HG03025 (cell line): ENCODE data around the gene DPYSL4.
"Not testable (repeated sequence)": the region's sequence is repeated elsewhere in the genome, so short reads cannot be mapped to it uniquely, and the experiment has no call there.

Experiments used
- ATAC-seq: cut with Tn5 transposase; IDR thresholded peaks from one replicate; pipeline ENCODE4 v1.9.1; 2021; ENCODE audit warnings: mild to moderate bottlenecking, moderate library complexity; ENCODE audit not compliant: unreplicated experiment, low FRiP score

DPYSL4 gene

GRCh38 chr10:132204781-132205473 is 18.2 kb downstream of the DPYSL4 start:
- ATAC-seq, result no peak

GRCh38 chr10:132205650-132206376 is 19.1 kb downstream of the DPYSL4 start:
- no peak for ATAC-seq

- no peak for ATAC-seq
Measured at GRCh38 chr10:132206377-132206745, 19.6 kb downstream of the DPYSL4 start.

GRCh38 chr10:132206806-132207535 is 20.2 kb downstream of the DPYSL4 start:
- ATAC-seq, result no peak

GRCh38 chr10:132207536-132208461 is 21.1 kb downstream of the DPYSL4 start:
- no peak for ATAC-seq

- ATAC-seq, result no peak
Measured at GRCh38 chr10:132208462-132209050, 21.8 kb downstream of the DPYSL4 start.

- no peak for ATAC-seq
Measured at GRCh38 chr10:132209130-132209529, 22.4 kb downstream of the DPYSL4 start.

- ATAC-seq, result no peak
Measured at GRCh38 chr10:132209978-132210530, 23.3 kb downstream of the DPYSL4 start.

- no peak for ATAC-seq
Measured at GRCh38 chr10:132210766-132211165, 24.0 kb downstream of the DPYSL4 start.

GRCh38 chr10:132211246-132211645 is 24.5 kb downstream of the DPYSL4 start:
- ATAC-seq, result no peak

GRCh38 chr10:132212816-132213215 is 26.1 kb downstream of the DPYSL4 start:
- no peak for ATAC-seq

GRCh38 chr10:132213917-132214316 is 27.2 kb downstream of the DPYSL4 start:
- ATAC-seq, result no peak

GRCh38 chr10:132216441-132216840 is 29.7 kb downstream of the DPYSL4 start:
- not testable (repeated sequence) for ATAC-seq

GRCh38 chr10:132219486-132219885 is 32.7 kb downstream of the DPYSL4 start:
- ATAC-seq, result no peak

- no peak for ATAC-seq
Measured at GRCh38 chr10:132220061-132220460, 33.3 kb downstream of the DPYSL4 start.

- not testable (repeated sequence) for ATAC-seq
Measured at GRCh38 chr10:132220996-132221395, 34.2 kb downstream of the DPYSL4 start.

- no peak for ATAC-seq
Measured at GRCh38 chr10:132222726-132223125, 36.0 kb downstream of the DPYSL4 start.

GRCh38 chr10:132223156-132223590 is 36.4 kb downstream of the DPYSL4 start:
- peak; percentile 81 for ATAC-seq

- no peak for ATAC-seq
Measured at GRCh38 chr10:132223611-132224342, 37.0 kb downstream of the DPYSL4 start.
